ENCODE measurements around the gene POLN.
A peak's percentile ranks its signal among the peaks of the same experiment; 100 is the strongest.

The POLN gene

DNA sequence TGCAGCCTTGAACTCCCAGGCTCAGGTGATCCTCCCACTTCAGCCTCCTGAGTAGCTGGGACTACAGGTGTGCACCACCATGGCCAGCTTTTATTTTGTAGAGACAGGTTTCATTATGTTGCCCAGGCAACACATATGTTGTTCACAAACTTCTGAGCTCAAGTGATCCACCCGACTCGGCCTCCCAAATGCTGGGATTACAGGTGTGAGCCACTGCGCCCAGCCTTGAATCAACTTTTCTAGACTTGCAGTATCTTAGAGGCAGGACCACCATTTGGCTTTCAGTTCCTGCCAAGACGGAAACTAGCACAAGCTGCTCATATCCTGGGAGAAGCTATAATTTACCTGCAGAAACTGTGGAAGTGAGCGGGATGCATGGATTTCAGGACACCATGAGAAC lies 162.9 kb downstream of the POLN start:
- no peaks in the 10 kb centered on the region for H3K27me3 ChIP-seq (ENCODE audit: insufficient read depth, poor library complexity, severe bottlenecking)
- no peaks in the 10 kb centered on the region for H3K9me3 ChIP-seq (ENCODE audit: severe bottlenecking)
- H3K4me3 ChIP-seq (ENCODE audit: severe bottlenecking) = no peak overlapping the region
- H3K36me3 ChIP-seq (ENCODE audit: low read depth) = no peaks in the 10 kb centered on the region
- H3K4me1 ChIP-seq (ENCODE audit: insufficient read depth, poor library complexity, severe bottlenecking) = no peaks in the 10 kb centered on the region
- TF ChIP-seq CTCF (IDR thresholded peaks at IDR 0.05; ENCODE audit: poor library complexity, severe bottlenecking) = no peak
- ATAC-seq (ENCODE audit: low read depth) (no peak), DNase-seq (ENCODE audit: low spot score) (no peak)
- no peak overlapping the region for H3K27ac ChIP-seq (ENCODE audit: poor library complexity, severe bottlenecking)

GRCh38 chr4:2078584-2078983 lies 163.3 kb downstream of the POLN start:
- no peak for ATAC-seq (ENCODE audit: low read depth)
- Histone ChIP-seq H3K36me3 (ENCODE audit: low read depth) (no peaks in the 10 kb centered on the region), H3K4me1 (ENCODE audit: insufficient read depth, poor library complexity, severe bottlenecking) (no peaks in the 10 kb centered on the region), H3K27me3 (ENCODE audit: insufficient read depth, poor library complexity, severe bottlenecking) (no peaks in the 10 kb centered on the region), H3K4me3 (ENCODE audit: severe bottlenecking) (no peak overlapping the region), H3K27ac (ENCODE audit: poor library complexity, severe bottlenecking) (no peak overlapping the region), H3K9me3 (ENCODE audit: severe bottlenecking) (no peaks in the 10 kb centered on the region)
- TF ChIP-seq CTCF (IDR thresholded peaks at IDR 0.05; ENCODE audit: poor library complexity, severe bottlenecking) = no peak
- DNase-seq (ENCODE audit: low spot score) = no peak

GRCh38 chr4:2077537-2078460 lies 164.1 kb downstream of the POLN start:
- no peaks in the 10 kb centered on the region for H3K4me1 ChIP-seq (ENCODE audit: insufficient read depth, poor library complexity, severe bottlenecking)
- H3K4me3 ChIP-seq (ENCODE audit: severe bottlenecking) = no peak overlapping the region
- no peak for TF ChIP-seq CTCF (IDR thresholded peaks at IDR 0.05; ENCODE audit: poor library complexity, severe bottlenecking)
- H3K27ac ChIP-seq (ENCODE audit: poor library complexity, severe bottlenecking) = no peak overlapping the region
- H3K36me3 ChIP-seq (ENCODE audit: low read depth) = no peaks in the 10 kb centered on the region
- peak; percentile 34 for DNase-seq (ENCODE audit: low spot score)
- H3K9me3 ChIP-seq (ENCODE audit: severe bottlenecking) = no peaks in the 10 kb centered on the region
- no peak for ATAC-seq (ENCODE audit: low read depth)
- no peaks in the 10 kb centered on the region for H3K27me3 ChIP-seq (ENCODE audit: insufficient read depth, poor library complexity, severe bottlenecking)

- Histone ChIP-seq H3K4me1 (ENCODE audit: insufficient read depth, poor library complexity, severe bottlenecking) (no peaks in the 10 kb centered on the region), H3K27ac (ENCODE audit: poor library complexity, severe bottlenecking) (no peak overlapping the region), H3K4me3 (ENCODE audit: severe bottlenecking) (no peak overlapping the region), H3K27me3 (ENCODE audit: insufficient read depth, poor library complexity, severe bottlenecking) (no peaks in the 10 kb centered on the region), H3K36me3 (ENCODE audit: low read depth) (no peaks in the 10 kb centered on the region), H3K9me3 (ENCODE audit: severe bottlenecking) (no peaks in the 10 kb centered on the region)
- TF ChIP-seq CTCF (IDR thresholded peaks at IDR 0.05; ENCODE audit: poor library complexity, severe bottlenecking) = no peak
- ATAC-seq (ENCODE audit: low read depth) (no peak), DNase-seq (ENCODE audit: low spot score) (peak; percentile 39)
Observed at GRCh38 chr4:2076908-2077536, 164.9 kb downstream of the POLN start.
